ENCODE measurements around the gene CDH20.

- TF ChIP-seq CTCF (IDR thresholded peaks at IDR 0.05) (no peak), POLR2A (IDR thresholded peaks at IDR 0.05) (no peak), POLR2AphosphoS5 (IDR thresholded peaks at IDR 0.05) (no peak)
These were observed 241.4 kb downstream of the CDH20 start for GRCh38 chr18:61574665-61575064.

All from prostate gland (tissue), 2 donors.